Thoracic aorta (tissue), 2 donors: ENCODE measurements around the gene PSMG2. TPM values are rescaled to one million over a fixed set of nuclear protein-coding genes. Genes with fewer than 3 reads are reported as not detected.

Experiments
- ATAC-seq: fragments of 150-250 bp; one replicate; pipeline ENCODE4 v1.8.0; 2017; ENCODE audit warnings: low read depth; ENCODE audit not compliant: insufficient number of reproducible peaks, low FRiP score
- DNase-seq: peaks from one replicate; pipeline ENCODE4 v3.0.0-alpha.2; 2020; ENCODE audit warnings: low spot score
- H3K27ac ChIP-seq, 2 donors: fragments of 200-600 bp; sonication (generic); 1 replicate in 1 of 2; 2 replicates in 1 of 2; pipeline ENCODE4 v1.5.1; 2016; ENCODE audit warnings: mild to moderate bottlenecking in 2 of 2, moderate library complexity in 2 of 2
- H3K27me3 ChIP-seq: fragments of 200-600 bp; sonication (generic); replicated peaks from 2 replicates; pipeline ENCODE4 v1.6.0; 2016; ENCODE audit warnings: mild to moderate bottlenecking; ENCODE audit not compliant: insufficient read depth
- H3K36me3 ChIP-seq: fragments of 200-600 bp; sonication (generic); one replicate; pipeline ENCODE4 v1.5.1; 2016
- H3K4me1 ChIP-seq, 2 donors: fragments of 200-600 bp; sonication (generic); 1 replicate in 1 of 2; 2 replicates in 1 of 2; pipeline versions ENCODE4 v1.5.1 to v1.6.0; 2016; ENCODE audit warnings: low read depth in 2 of 2, mild to moderate bottlenecking in 1 of 2; ENCODE audit not compliant: control insufficient read depth in 1 of 2
- H3K4me3 ChIP-seq: fragments of 200-600 bp; sonication (generic); 2 replicates; pipeline ENCODE4 v1.5.1; 2016; ENCODE audit warnings: mild to moderate bottlenecking
- H3K9me3 ChIP-seq: fragments of 200-600 bp; sonication (generic); 2 replicates; pipeline ENCODE4 v1.5.1; 2016
- total RNA-seq, 2 donors: library from RNA; depleted of rRNA; stranded (reverse); fragments of >200 nt; gene quantifications; one replicate each; pipeline versions ENCODE4 v1.1.0 to v1.2.3, GENCODE V29; 2016
- TF ChIP-seq, protein P1 (sequence below): fragments of 200-600 bp; sonication (generic); IDR thresholded peaks from one replicate; pipeline ENCODE4 v1.5.1; 2019; ENCODE audit warnings: antibody characterized with exemption

The PSMG2 gene
- total RNA-seq, 2 donors from 2014 or later, result 64.6 to 65.9 TPM

- DNase-seq, result no peak
- Histone ChIP-seq H3K9me3 (no peaks in the 10 kb centered on the region), H3K27me3 (no peaks in the 10 kb centered on the region), H3K36me3 (no peaks in the 10 kb centered on the region), H3K4me1 (peaks cover 18 to 26% of the 10 kb centered on the region in 2 donors), H3K27ac (peak within 1 kb of the TSS; percentile 96 to 99), H3K4me3 (peak within 1 kb of the TSS; percentile 97)
- peak; percentile 88 for ATAC-seq
- TF ChIP-seq, protein P1, sequence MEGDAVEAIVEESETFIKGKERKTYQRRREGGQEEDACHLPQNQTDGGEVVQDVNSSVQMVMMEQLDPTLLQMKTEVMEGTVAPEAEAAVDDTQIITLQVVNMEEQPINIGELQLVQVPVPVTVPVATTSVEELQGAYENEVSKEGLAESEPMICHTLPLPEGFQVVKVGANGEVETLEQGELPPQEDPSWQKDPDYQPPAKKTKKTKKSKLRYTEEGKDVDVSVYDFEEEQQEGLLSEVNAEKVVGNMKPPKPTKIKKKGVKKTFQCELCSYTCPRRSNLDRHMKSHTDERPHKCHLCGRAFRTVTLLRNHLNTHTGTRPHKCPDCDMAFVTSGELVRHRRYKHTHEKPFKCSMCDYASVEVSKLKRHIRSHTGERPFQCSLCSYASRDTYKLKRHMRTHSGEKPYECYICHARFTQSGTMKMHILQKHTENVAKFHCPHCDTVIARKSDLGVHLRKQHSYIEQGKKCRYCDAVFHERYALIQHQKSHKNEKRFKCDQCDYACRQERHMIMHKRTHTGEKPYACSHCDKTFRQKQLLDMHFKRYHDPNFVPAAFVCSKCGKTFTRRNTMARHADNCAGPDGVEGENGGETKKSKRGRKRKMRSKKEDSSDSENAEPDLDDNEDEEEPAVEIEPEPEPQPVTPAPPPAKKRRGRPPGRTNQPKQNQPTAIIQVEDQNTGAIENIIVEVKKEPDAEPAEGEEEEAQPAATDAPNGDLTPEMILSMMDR, result no peak
Measured at GRCh38 chr18:12657684-12658425, 45.0 kb upstream of the PSMG2 start, which contains the start of gene SPIRE1. SPIRE1 (minus strand) TSS chr18:12658107; CDS start chr18:12657866, 241 bp downstream.

DNA sequence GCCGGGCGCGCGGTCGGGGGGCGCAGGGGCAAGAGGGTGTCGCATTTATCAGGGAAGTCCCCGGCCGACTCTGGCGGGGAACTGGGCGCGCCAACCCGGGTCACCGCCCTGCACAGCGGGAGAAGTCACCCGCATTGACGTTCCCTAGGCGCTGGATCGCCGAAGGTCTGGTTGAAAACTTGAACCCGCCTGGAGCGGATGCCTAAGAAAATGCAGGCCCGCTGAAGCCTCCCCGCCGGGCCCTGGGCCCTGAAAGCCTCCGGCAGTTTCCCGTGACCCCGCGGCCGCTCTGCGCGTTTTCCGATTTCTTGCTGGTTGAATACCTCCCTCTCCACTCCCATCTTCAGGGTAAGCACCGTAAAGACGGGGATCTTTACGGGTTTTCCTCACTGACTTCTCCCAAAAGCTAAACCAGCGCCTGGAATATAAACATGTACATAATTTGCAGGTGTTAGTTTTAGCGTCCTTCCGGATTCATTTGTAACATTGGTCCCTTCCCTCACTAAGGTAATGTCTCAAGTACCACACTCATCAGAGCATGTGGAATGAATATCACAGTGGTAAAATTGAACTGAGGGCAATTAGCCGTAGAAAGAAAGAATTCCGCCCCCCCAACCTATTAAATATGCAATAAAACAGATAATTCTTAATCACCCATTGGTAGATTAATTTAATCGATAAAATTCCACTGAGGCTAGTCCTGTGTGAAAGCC is 44.3 kb upstream of the PSMG2 start:
- TF ChIP-seq, protein P1, result no peak
- Histone ChIP-seq H3K27me3 (no peaks in the 10 kb centered on the region), H3K9me3 (no peaks in the 10 kb centered on the region), H3K36me3 (no peaks in the 10 kb centered on the region), H3K4me1 (peaks cover 14 to 19% of the 10 kb centered on the region in 2 donors), H3K4me3 (peak overlapping the region; percentile 97), H3K27ac (peak overlapping the region; percentile 87 to 99)
- ATAC-seq (no peak), DNase-seq (no peak)

DNA sequence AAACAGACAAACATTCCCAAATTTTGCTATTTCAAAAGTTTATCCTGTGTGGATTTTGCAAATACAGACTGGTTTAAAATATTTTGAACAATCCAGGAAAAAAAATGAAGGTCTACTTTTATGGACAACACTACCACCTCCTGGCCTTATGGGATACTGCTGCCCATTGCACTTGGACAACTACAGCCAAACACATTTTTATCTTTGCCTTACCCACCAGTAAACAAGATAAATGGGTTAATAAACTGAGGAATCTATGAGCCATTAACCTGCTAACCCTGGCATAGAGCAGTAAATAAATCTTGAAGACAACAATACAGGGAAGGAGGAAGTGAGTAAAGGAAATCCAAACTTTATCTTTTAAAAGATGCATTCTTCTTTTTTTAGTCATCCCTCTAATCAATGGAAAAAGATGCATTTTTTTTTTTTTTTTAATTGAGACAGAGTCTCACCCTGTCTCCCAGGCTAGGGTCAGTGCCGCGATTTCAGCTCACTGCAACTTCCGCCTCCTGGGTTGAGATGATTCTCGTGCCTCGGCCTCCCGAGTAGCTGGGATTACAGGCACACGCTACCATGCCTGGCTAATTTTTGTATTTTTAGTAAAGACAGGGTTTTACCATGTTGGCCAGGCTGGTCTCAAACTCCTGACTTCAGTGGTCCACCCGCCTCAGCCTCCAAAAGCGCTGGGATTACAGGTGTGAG is 42.8 kb upstream of the PSMG2 start:
- H3K4me3 ChIP-seq, result no peak overlapping the region
- H3K27ac ChIP-seq, result no peak overlapping the region
- ATAC-seq (no peak), DNase-seq (no peak)
- TF ChIP-seq, protein P1, result peak; percentile 87
- no peaks in the 10 kb centered on the region for H3K9me3 ChIP-seq
- peaks cover 2% of the 10 kb centered on the region for H3K36me3 ChIP-seq
- H3K4me1 ChIP-seq, result peaks cover 11 to 15% of the 10 kb centered on the region in 2 donors
- no peaks in the 10 kb centered on the region for H3K27me3 ChIP-seq

GRCh38 chr18:12668041-12668440 is 34.8 kb upstream of the PSMG2 start:
- H3K27me3 ChIP-seq, result no peaks in the 10 kb centered on the region
- ATAC-seq, result no peak
- no peak overlapping the region for H3K4me3 ChIP-seq
- no peaks in the 10 kb centered on the region for H3K4me1 ChIP-seq
- DNase-seq, result no peak
- H3K27ac ChIP-seq, result no peak overlapping the region
- TF ChIP-seq, protein P1, result no peak
- H3K36me3 ChIP-seq, result peaks cover 3% of the 10 kb centered on the region
- H3K9me3 ChIP-seq, result no peaks in the 10 kb centered on the region
